ENCODE results near the gene DERL3. TPM values are rescaled to one million over a fixed set of nuclear protein-coding genes. Genes with fewer than 3 reads are reported as not detected.

Gene DERL3
- total and polyA plus RNA-seq, 4 donors = 6.1 to 15.1 (median 7.5) TPM

DNA sequence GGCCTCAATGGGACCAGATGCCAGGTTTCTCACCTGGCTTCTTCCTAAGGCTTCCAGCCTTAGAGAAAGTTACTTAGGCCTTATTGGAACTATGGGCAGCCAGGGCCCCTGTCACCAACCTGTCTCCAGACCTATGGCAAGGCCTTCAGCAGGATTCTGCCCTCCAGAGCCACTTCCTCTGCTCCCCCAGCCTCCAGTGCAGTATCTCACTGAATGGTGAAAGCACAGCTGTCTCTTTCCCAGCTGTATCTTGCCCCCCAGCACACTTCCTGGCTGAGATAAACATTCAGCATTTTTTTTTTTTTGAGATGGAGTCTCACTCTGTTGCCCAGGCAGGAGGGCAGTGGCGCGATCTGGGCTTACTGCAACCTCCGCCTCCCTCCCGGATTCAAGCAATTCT lies 20.4 kb upstream of the DERL3 start:
- Histone ChIP-seq H3K27ac (ENCODE audit: low read depth in 1 of 2, low read length in 1 of 2) (no peak overlapping the region), H3K4me1 (ENCODE audit: control insufficient read depth in 5 of 5, insufficient read depth in 5 of 5, low read length in 5 of 5) (peaks cover 0 to 15% (median 2%) of the 10 kb centered on the region in 5 donors), H3K9ac (ENCODE audit: insufficient read depth in 1 of 2, low read length in 2 of 2) (no peak overlapping the region), H3K4me3 (no peak overlapping the region), H3K27me3 (ENCODE audit: control insufficient read depth in 3 of 3, insufficient read depth in 3 of 3, low read length in 2 of 3) (no peaks in the 10 kb centered on the region), H3K9me3 (ENCODE audit: control insufficient read depth in 4 of 4, insufficient read depth in 3 of 4, low read length in 3 of 4) (no peaks in the 10 kb centered on the region), H3K36me3 (ENCODE audit: control insufficient read depth in 4 of 4, insufficient read depth in 4 of 4, low read length in 4 of 4) (peaks cover 0 to 5% (median 0%) of the 10 kb centered on the region in 4 donors)
- 94 to 97% methylated on average over 4 of the region's 4 CpGs for WGBS, 2 donors
- DNase-seq = no peak
- ATAC-seq (ENCODE audit: insufficient read depth, low FRiP score) = no peak
- TF ChIP-seq, protein P1, sequence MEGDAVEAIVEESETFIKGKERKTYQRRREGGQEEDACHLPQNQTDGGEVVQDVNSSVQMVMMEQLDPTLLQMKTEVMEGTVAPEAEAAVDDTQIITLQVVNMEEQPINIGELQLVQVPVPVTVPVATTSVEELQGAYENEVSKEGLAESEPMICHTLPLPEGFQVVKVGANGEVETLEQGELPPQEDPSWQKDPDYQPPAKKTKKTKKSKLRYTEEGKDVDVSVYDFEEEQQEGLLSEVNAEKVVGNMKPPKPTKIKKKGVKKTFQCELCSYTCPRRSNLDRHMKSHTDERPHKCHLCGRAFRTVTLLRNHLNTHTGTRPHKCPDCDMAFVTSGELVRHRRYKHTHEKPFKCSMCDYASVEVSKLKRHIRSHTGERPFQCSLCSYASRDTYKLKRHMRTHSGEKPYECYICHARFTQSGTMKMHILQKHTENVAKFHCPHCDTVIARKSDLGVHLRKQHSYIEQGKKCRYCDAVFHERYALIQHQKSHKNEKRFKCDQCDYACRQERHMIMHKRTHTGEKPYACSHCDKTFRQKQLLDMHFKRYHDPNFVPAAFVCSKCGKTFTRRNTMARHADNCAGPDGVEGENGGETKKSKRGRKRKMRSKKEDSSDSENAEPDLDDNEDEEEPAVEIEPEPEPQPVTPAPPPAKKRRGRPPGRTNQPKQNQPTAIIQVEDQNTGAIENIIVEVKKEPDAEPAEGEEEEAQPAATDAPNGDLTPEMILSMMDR (IDR thresholded peaks at IDR 0.05; ENCODE audit: control extremely low read depth, extremely low read depth) = no peak

DNA sequence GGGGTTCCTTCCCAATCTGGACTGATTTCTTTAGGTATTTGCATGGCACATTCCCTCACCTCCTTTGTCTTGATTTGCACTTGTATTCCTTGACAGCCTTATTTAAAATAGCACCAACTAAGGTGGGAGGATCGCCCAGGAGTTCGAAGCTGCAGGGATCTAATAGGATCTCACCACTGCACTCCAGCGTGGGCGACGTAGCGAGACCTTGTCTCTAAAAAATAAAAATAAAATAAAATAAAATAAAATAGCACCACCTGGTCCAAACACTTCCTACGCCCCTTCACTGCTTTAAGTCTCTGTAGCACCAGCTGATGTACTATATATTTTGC lies 19.6 kb upstream of the DERL3 start:
- TF ChIP-seq, protein P1 (IDR thresholded peaks at IDR 0.05; ENCODE audit: control extremely low read depth, extremely low read depth) = no peak
- WGBS, 2 donors = 72 to 73% methylated on average over 7 of the region's 7 CpGs
- H3K27ac ChIP-seq (ENCODE audit: low read depth in 1 of 2, low read length in 1 of 2) = no peak overlapping the region
- H3K4me3 ChIP-seq = peak overlapping the region; percentile 24
- no peaks in the 10 kb centered on the region for H3K27me3 ChIP-seq (ENCODE audit: control insufficient read depth in 3 of 3, insufficient read depth in 3 of 3, low read length in 2 of 3)
- DNase-seq = no peak
- ATAC-seq (ENCODE audit: insufficient read depth, low FRiP score) = no peak
- peaks cover 0 to 5% (median 0%) of the 10 kb centered on the region in 4 donors for H3K36me3 ChIP-seq (ENCODE audit: control insufficient read depth in 4 of 4, insufficient read depth in 4 of 4, low read length in 4 of 4)
- peak overlapping the region; percentile 44 to 65 for H3K9ac ChIP-seq (ENCODE audit: insufficient read depth in 1 of 2, low read length in 2 of 2)
- no peaks in the 10 kb centered on the region for H3K9me3 ChIP-seq (ENCODE audit: control insufficient read depth in 4 of 4, insufficient read depth in 3 of 4, low read length in 3 of 4)
- H3K4me1 ChIP-seq (ENCODE audit: control insufficient read depth in 5 of 5, insufficient read depth in 5 of 5, low read length in 5 of 5) = peaks cover 0 to 15% (median 2%) of the 10 kb centered on the region in 5 donors

DNA sequence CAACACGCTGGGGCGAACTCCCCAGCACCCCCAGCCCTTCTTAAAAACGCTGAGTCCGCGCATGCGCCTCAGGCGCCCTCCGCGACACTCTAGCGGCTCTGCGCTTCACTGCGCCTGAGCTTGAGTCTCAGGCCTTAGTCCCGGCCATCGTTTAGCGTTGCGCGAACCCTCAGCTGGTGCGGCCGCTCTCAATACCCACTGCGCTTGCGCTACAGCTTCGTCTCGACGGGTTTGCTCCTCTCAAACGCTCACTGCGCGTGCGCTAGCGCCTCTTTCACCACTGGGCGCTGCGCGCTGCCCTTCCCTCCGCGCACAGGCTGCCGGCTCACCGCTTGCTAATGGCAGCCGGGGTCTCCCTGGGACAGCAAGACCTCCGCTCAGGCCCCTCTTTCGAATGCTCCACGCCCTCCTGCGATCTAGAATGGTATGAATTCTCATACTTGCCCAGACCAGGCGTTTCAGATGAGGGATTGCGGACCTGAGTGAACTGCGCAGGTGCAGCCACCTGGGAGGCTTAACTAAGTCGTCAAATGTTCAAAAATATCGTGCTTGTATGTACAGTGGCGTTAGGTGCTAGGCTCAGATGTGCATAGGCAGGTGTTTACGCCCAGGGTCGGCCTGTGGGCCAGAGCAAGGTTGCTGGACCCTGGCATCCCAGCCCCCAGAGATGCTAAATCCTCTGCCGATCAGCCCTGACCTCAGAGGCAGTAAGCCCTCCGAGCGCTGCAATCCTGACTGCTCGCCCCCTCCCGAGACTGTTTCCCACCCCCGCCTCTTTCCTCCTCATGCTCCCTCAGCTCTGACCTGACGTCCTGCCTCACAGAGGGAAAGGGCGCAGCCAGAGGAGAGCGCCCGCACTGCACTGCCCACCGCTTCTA lies 19.0 kb upstream of the DERL3 start, which contains the start of gene SLC2A11:
SLC2A11 (plus strand) TSS at position 270 of the 878 bp plus-strand sequence; CDS start at position 395, 125 bp downstream.
- peak; percentile 99 for DNase-seq
- Histone ChIP-seq H3K27ac (ENCODE audit: low read depth in 1 of 2, low read length in 1 of 2) (peak within 1 kb of the TSS; percentile 85 to 86), H3K4me1 (ENCODE audit: control insufficient read depth in 5 of 5, insufficient read depth in 5 of 5, low read length in 5 of 5) (peaks cover 0 to 15% (median 2%) of the 10 kb centered on the region in 5 donors), H3K36me3 (ENCODE audit: control insufficient read depth in 4 of 4, insufficient read depth in 4 of 4, low read length in 4 of 4) (no peaks in the 10 kb centered on the region), H3K9me3 (ENCODE audit: control insufficient read depth in 4 of 4, insufficient read depth in 3 of 4, low read length in 3 of 4) (no peaks in the 10 kb centered on the region), H3K9ac (ENCODE audit: insufficient read depth in 1 of 2, low read length in 2 of 2) (peak within 1 kb of the TSS; percentile 65 to 80), H3K27me3 (ENCODE audit: control insufficient read depth in 3 of 3, insufficient read depth in 3 of 3, low read length in 2 of 3) (no peaks in the 10 kb centered on the region), H3K4me3 (peak within 1 kb of the TSS; percentile 24)
- TF ChIP-seq, protein P1 (IDR thresholded peaks at IDR 0.05; ENCODE audit: control extremely low read depth, extremely low read depth) = peak; percentile 1
- ATAC-seq (ENCODE audit: insufficient read depth, low FRiP score) = peak; percentile 94
- 1% methylated on average over 54 to 60 of the region's 60 CpGs for WGBS, 2 donors

All from lung (tissue), 12 donors.